ENCODE measurements around the gene DGKD.

DGKD gene

GRCh38 chr2:233433029-233433428 is 78.7 kb downstream of the DGKD start:
- Histone ChIP-seq H3K27me3 (ENCODE audit: insufficient read depth, insufficient read length) (no peaks in the 10 kb centered on the region), H3K9ac (ENCODE audit: insufficient read length, low read depth) (no peak overlapping the region), H3K9me3 (ENCODE audit: insufficient read depth, low read length) (no peaks in the 10 kb centered on the region), H3K4me1 (ENCODE audit: insufficient read depth, insufficient read length) (no peaks in the 10 kb centered on the region), H3K4me3 (ENCODE audit: insufficient read length, low read depth) (no peak overlapping the region), H3K36me3 (ENCODE audit: insufficient read depth, insufficient read length, low read length) (peaks cover 33% of the 10 kb centered on the region)
- TF ChIP-seq ZNF274 (IDR thresholded peaks at IDR 0.05; ENCODE audit: low read depth, low read length) = no peak
- no peak for TF ChIP-seq YY1 (IDR thresholded peaks at IDR 0.05; ENCODE audit: insufficient read depth, insufficient read length)
- TF ChIP-seq SUZ12 (IDR thresholded peaks at IDR 0.05; ENCODE audit: extremely low read depth, insufficient read depth, insufficient read length) = no peak
- DNase-seq (ENCODE audit: low read depth, low spot score) = no peak

- Histone ChIP-seq H3K9me3 (ENCODE audit: insufficient read depth, low read length) (no peaks in the 10 kb centered on the region), H3K27me3 (ENCODE audit: insufficient read depth, insufficient read length) (no peaks in the 10 kb centered on the region), H3K36me3 (ENCODE audit: insufficient read depth, insufficient read length, low read length) (peaks cover 40% of the 10 kb centered on the region), H3K9ac (ENCODE audit: insufficient read length, low read depth) (no peak overlapping the region), H3K4me3 (ENCODE audit: insufficient read length, low read depth) (no peak overlapping the region), H3K4me1 (ENCODE audit: insufficient read depth, insufficient read length) (no peaks in the 10 kb centered on the region)
- TF ChIP-seq SUZ12 (IDR thresholded peaks at IDR 0.05; ENCODE audit: extremely low read depth, insufficient read depth, insufficient read length) (no peak), YY1 (IDR thresholded peaks at IDR 0.05; ENCODE audit: insufficient read depth, insufficient read length) (no peak), ZNF274 (IDR thresholded peaks at IDR 0.05; ENCODE audit: low read depth, low read length) (no peak)
- no peak for DNase-seq (ENCODE audit: low read depth, low spot score)
Measured at GRCh38 chr2:233433794-233434193, 79.5 kb downstream of the DGKD start.

- no peak overlapping the region for H3K4me3 ChIP-seq (ENCODE audit: insufficient read length, low read depth)
- peaks cover 48% of the 10 kb centered on the region for H3K36me3 ChIP-seq (ENCODE audit: insufficient read depth, insufficient read length, low read length)
- H3K9ac ChIP-seq (ENCODE audit: insufficient read length, low read depth) = no peak overlapping the region
- DNase-seq (ENCODE audit: low read depth, low spot score) = no peak
- H3K27me3 ChIP-seq (ENCODE audit: insufficient read depth, insufficient read length) = no peaks in the 10 kb centered on the region
- no peak for TF ChIP-seq ZNF274 (IDR thresholded peaks at IDR 0.05; ENCODE audit: low read depth, low read length)
- TF ChIP-seq SUZ12 (IDR thresholded peaks at IDR 0.05; ENCODE audit: extremely low read depth, insufficient read depth, insufficient read length) = no peak
- no peak for TF ChIP-seq YY1 (IDR thresholded peaks at IDR 0.05; ENCODE audit: insufficient read depth, insufficient read length)
- H3K4me1 ChIP-seq (ENCODE audit: insufficient read depth, insufficient read length) = no peaks in the 10 kb centered on the region
- H3K9me3 ChIP-seq (ENCODE audit: insufficient read depth, low read length) = no peaks in the 10 kb centered on the region
Measured at GRCh38 chr2:233434666-233435330, 80.5 kb downstream of the DGKD start.

- Histone ChIP-seq H3K27me3 (ENCODE audit: insufficient read depth, insufficient read length) (no peaks in the 10 kb centered on the region), H3K36me3 (ENCODE audit: insufficient read depth, insufficient read length, low read length) (peaks cover 53% of the 10 kb centered on the region), H3K4me1 (ENCODE audit: insufficient read depth, insufficient read length) (no peaks in the 10 kb centered on the region), H3K4me3 (ENCODE audit: insufficient read length, low read depth) (no peak overlapping the region), H3K9me3 (ENCODE audit: insufficient read depth, low read length) (no peaks in the 10 kb centered on the region), H3K9ac (ENCODE audit: insufficient read length, low read depth) (no peak overlapping the region)
- no peak for TF ChIP-seq ZNF274 (IDR thresholded peaks at IDR 0.05; ENCODE audit: low read depth, low read length)
- no peak for TF ChIP-seq YY1 (IDR thresholded peaks at IDR 0.05; ENCODE audit: insufficient read depth, insufficient read length)
- TF ChIP-seq SUZ12 (IDR thresholded peaks at IDR 0.05; ENCODE audit: extremely low read depth, insufficient read depth, insufficient read length) = no peak
- no peak for DNase-seq (ENCODE audit: low read depth, low spot score)
Measured at GRCh38 chr2:233435436-233436190, 81.3 kb downstream of the DGKD start.

GRCh38 chr2:233436191-233436581 is 81.9 kb downstream of the DGKD start:
- H3K9me3 ChIP-seq (ENCODE audit: insufficient read depth, low read length) = no peaks in the 10 kb centered on the region
- DNase-seq (ENCODE audit: low read depth, low spot score) = no peak
- no peak overlapping the region for H3K9ac ChIP-seq (ENCODE audit: insufficient read length, low read depth)
- no peak for TF ChIP-seq SUZ12 (IDR thresholded peaks at IDR 0.05; ENCODE audit: extremely low read depth, insufficient read depth, insufficient read length)
- H3K4me3 ChIP-seq (ENCODE audit: insufficient read length, low read depth) = no peak overlapping the region
- H3K27me3 ChIP-seq (ENCODE audit: insufficient read depth, insufficient read length) = no peaks in the 10 kb centered on the region
- H3K4me1 ChIP-seq (ENCODE audit: insufficient read depth, insufficient read length) = no peaks in the 10 kb centered on the region
- H3K36me3 ChIP-seq (ENCODE audit: insufficient read depth, insufficient read length, low read length) = peaks cover 56% of the 10 kb centered on the region

- peaks cover 62% of the 10 kb centered on the region for H3K36me3 ChIP-seq (ENCODE audit: insufficient read depth, insufficient read length, low read length)
- no peak for DNase-seq (ENCODE audit: low read depth, low spot score)
- TF ChIP-seq SUZ12 (IDR thresholded peaks at IDR 0.05; ENCODE audit: extremely low read depth, insufficient read depth, insufficient read length) = no peak
- TF ChIP-seq ZNF274 (IDR thresholded peaks at IDR 0.05; ENCODE audit: low read depth, low read length) = no peak
- no peak for TF ChIP-seq YY1 (IDR thresholded peaks at IDR 0.05; ENCODE audit: insufficient read depth, insufficient read length)
Measured at GRCh38 chr2:233436691-233437438, 82.6 kb downstream of the DGKD start.

GRCh38 chr2:233437439-233437955 is 83.2 kb downstream of the DGKD start:
- no peaks in the 10 kb centered on the region for H3K9me3 ChIP-seq (ENCODE audit: insufficient read depth, low read length)
- H3K27me3 ChIP-seq (ENCODE audit: insufficient read depth, insufficient read length) = no peaks in the 10 kb centered on the region
- DNase-seq (ENCODE audit: low read depth, low spot score) = no peak
- no peak overlapping the region for H3K4me3 ChIP-seq (ENCODE audit: insufficient read length, low read depth)
- TF ChIP-seq SUZ12 (IDR thresholded peaks at IDR 0.05; ENCODE audit: extremely low read depth, insufficient read depth, insufficient read length) = no peak
- TF ChIP-seq YY1 (IDR thresholded peaks at IDR 0.05; ENCODE audit: insufficient read depth, insufficient read length) = no peak
- no peak for TF ChIP-seq ZNF274 (IDR thresholded peaks at IDR 0.05; ENCODE audit: low read depth, low read length)
- H3K4me1 ChIP-seq (ENCODE audit: insufficient read depth, insufficient read length) = no peaks in the 10 kb centered on the region
- H3K36me3 ChIP-seq (ENCODE audit: insufficient read depth, insufficient read length, low read length) = peaks cover 63% of the 10 kb centered on the region
- H3K9ac ChIP-seq (ENCODE audit: insufficient read length, low read depth) = no peak overlapping the region

More at GRCh38 chr2:233436691-233437438, 82.6 kb downstream of the DGKD start:
- H3K9ac ChIP-seq (ENCODE audit: insufficient read length, low read depth) = no peak overlapping the region
- no peaks in the 10 kb centered on the region for H3K9me3 ChIP-seq (ENCODE audit: insufficient read depth, low read length)
- H3K4me1 ChIP-seq (ENCODE audit: insufficient read depth, insufficient read length) = no peaks in the 10 kb centered on the region
- H3K4me3 ChIP-seq (ENCODE audit: insufficient read length, low read depth) = no peak overlapping the region
- H3K27me3 ChIP-seq (ENCODE audit: insufficient read depth, insufficient read length) = no peaks in the 10 kb centered on the region

Data from NT2/D1 (cell line).